SU-DHL-6 (cell line): ENCODE measurements around the gene RNF19B.

ENCODE experiments used
- H2AFZ ChIP-seq: fragments of 200-600 bp; sonication (generic); 2 replicates; pipeline ENCODE4 v1.6.1; 2014; ENCODE audit warnings: low read depth, mild to moderate bottlenecking, moderate library complexity, mixed read lengths, antibody characterized with exemption, low read length; ENCODE audit not compliant: severe bottlenecking
- H3F3A ChIP-seq: fragments of 200-600 bp; shearing (Covaris generic); 2 replicates; pipeline ENCODE4 v1.6.0; 2016; ENCODE audit warnings: antibody characterized with exemption, mild to moderate bottlenecking; ENCODE audit not compliant: insufficient read depth
- H3K27ac ChIP-seq: fragments of 200-600 bp; sonication (generic); 2 replicates; pipeline ENCODE4 v1.5.1; 2016; ENCODE audit warnings: low read depth, mild to moderate bottlenecking, low read length, moderate library complexity, mixed read lengths
- H3K27me3 ChIP-seq: fragments of 200-600 bp; sonication (generic), shearing (Covaris generic); 2 replicates; pipeline ENCODE4 v1.6.0; 2014; ENCODE audit warnings: mild to moderate bottlenecking, low read length
- H3K36me3 ChIP-seq: fragments of 200-600 bp; sonication (generic); 2 replicates; pipeline ENCODE4 v1.6.1; 2014; ENCODE audit warnings: mild to moderate bottlenecking, low read length, mixed read lengths
- H3K4me2 ChIP-seq: fragments of 300-600, 200-600 bp; shearing (Covaris generic), sonication (generic); 2 replicates; pipeline ENCODE4 v1.6.0; 2014; ENCODE audit warnings: low read length, low read depth, mild to moderate bottlenecking; ENCODE audit not compliant: poor library complexity, severe bottlenecking
- H3K4me3 ChIP-seq: fragments of 200-600 bp; sonication (generic); 2 replicates; pipeline ENCODE4 v1.5.1; 2014; ENCODE audit warnings: antibody characterized with exemption, low read length, mild to moderate bottlenecking, mixed read lengths; ENCODE audit not compliant: insufficient read depth, poor library complexity, severe bottlenecking
- H3K79me2 ChIP-seq: fragments of 200-600 bp; sonication (generic); 2 replicates; pipeline ENCODE4 v1.6.1; 2014; ENCODE audit warnings: mild to moderate bottlenecking, low read length, moderate library complexity; ENCODE audit not compliant: insufficient read depth
- H3K9ac ChIP-seq: fragments of 200-600 bp; sonication (generic); 2 replicates; pipeline ENCODE4 v1.7.0; 2014; ENCODE audit warnings: mild to moderate bottlenecking, low read length
- H3K9me2 ChIP-seq: fragments of 200-600 bp; sonication (generic); replicated peaks from 2 replicates; pipeline ENCODE4 v1.6.1; 2014; ENCODE audit warnings: low read length; ENCODE audit not compliant: insufficient read depth
- H3K9me3 ChIP-seq: fragments of 200-600 bp; sonication (generic); 2 replicates; pipeline ENCODE4 v1.6.1; 2014; ENCODE audit warnings: low read length, mixed read lengths; ENCODE audit not compliant: insufficient read depth
- H4K20me1 ChIP-seq: fragments of 200-600 bp; sonication (generic); 2 replicates; pipeline ENCODE4 v1.6.1; 2014; ENCODE audit warnings: low read depth, mild to moderate bottlenecking, antibody characterized with exemption, low read length, moderate library complexity, mixed read lengths
- EZH2phosphoT487 ChIP-seq: fragments of 200-600 bp; sonication (generic), shearing (Covaris generic); conservative IDR thresholded peaks from 2 replicates; pipeline ENCODE4 v1.6.1; 2018; ENCODE audit warnings: mild to moderate bottlenecking, antibody characterized with exemption, low read length, moderate library complexity, mixed read lengths
- TF ChIP-seq, protein P1 (sequence below): fragments of 200-600 bp; sonication (generic); IDR thresholded peaks from one replicate; pipeline ENCODE4 v1.5.1; 2017; ENCODE audit warnings: antibody characterized with exemption, mild to moderate bottlenecking, low read length, moderate library complexity; ENCODE audit not compliant: insufficient read depth, poor library complexity, severe bottlenecking

Gene RNF19B

GRCh38 chr1:33004613-33005012, 40.0 kb upstream of the RNF19B start:
- H3K4me3 ChIP-seq: no peak overlapping the region
- H3K9me3 ChIP-seq: no peaks in the 10 kb centered on the region
- H3K9ac ChIP-seq: no peak overlapping the region
- H3K27ac ChIP-seq: no peak overlapping the region
- H3K27me3 ChIP-seq: no peaks in the 10 kb centered on the region
- no peaks in the 10 kb centered on the region for H3F3A ChIP-seq
- no peak overlapping the region for H3K4me2 ChIP-seq
- H3K36me3 ChIP-seq: no peaks in the 10 kb centered on the region
- no peak overlapping the region for H2AFZ ChIP-seq
- TF ChIP-seq EZH2phosphoT487: no peak
- TF ChIP-seq, protein P1, sequence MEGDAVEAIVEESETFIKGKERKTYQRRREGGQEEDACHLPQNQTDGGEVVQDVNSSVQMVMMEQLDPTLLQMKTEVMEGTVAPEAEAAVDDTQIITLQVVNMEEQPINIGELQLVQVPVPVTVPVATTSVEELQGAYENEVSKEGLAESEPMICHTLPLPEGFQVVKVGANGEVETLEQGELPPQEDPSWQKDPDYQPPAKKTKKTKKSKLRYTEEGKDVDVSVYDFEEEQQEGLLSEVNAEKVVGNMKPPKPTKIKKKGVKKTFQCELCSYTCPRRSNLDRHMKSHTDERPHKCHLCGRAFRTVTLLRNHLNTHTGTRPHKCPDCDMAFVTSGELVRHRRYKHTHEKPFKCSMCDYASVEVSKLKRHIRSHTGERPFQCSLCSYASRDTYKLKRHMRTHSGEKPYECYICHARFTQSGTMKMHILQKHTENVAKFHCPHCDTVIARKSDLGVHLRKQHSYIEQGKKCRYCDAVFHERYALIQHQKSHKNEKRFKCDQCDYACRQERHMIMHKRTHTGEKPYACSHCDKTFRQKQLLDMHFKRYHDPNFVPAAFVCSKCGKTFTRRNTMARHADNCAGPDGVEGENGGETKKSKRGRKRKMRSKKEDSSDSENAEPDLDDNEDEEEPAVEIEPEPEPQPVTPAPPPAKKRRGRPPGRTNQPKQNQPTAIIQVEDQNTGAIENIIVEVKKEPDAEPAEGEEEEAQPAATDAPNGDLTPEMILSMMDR: no peak
- H4K20me1 ChIP-seq: no peaks in the 10 kb centered on the region
- no peaks in the 10 kb centered on the region for H3K9me2 ChIP-seq
- H3K79me2 ChIP-seq: no peaks in the 10 kb centered on the region

- Histone ChIP-seq H3K27ac (no peak overlapping the region), H3F3A (no peaks in the 10 kb centered on the region), H3K27me3 (no peaks in the 10 kb centered on the region), H3K79me2 (no peaks in the 10 kb centered on the region), H3K9me3 (no peaks in the 10 kb centered on the region), H3K36me3 (no peaks in the 10 kb centered on the region), H4K20me1 (no peaks in the 10 kb centered on the region), H3K4me3 (no peak overlapping the region), H3K9me2 (no peaks in the 10 kb centered on the region), H2AFZ (no peak overlapping the region), H3K4me2 (no peak overlapping the region), H3K9ac (no peak overlapping the region)
- TF ChIP-seq, protein P1: no peak
Observed at GRCh38 chr1:33003657-33004056, 39.0 kb upstream of the RNF19B start.

DNA sequence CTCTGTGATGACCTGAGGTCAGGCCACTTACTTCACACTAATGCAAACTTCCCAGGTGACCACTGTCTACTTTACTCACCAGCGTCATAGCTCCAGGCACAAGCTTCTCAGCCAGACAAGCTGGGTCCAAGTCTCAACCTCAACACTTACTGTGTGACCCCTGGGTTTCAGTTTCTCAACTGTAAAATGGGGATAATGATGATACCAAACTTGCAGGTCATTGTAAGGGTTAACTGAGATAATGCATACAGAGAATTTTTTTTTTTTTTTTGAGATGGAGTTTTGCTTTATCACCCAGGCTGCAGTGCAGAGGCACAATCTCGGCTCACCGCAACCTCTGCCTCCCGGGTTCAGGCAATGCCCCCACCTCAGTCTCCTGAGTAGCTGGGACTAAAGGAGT, 37.4 kb upstream of the RNF19B start:
- Histone ChIP-seq H4K20me1 (no peaks in the 10 kb centered on the region), H3K79me2 (no peaks in the 10 kb centered on the region), H3K9me3 (no peaks in the 10 kb centered on the region), H3K4me2 (no peak overlapping the region), H3K36me3 (no peaks in the 10 kb centered on the region), H2AFZ (no peak overlapping the region), H3F3A (no peaks in the 10 kb centered on the region), H3K9me2 (no peaks in the 10 kb centered on the region), H3K27ac (no peak overlapping the region), H3K9ac (no peak overlapping the region), H3K27me3 (no peaks in the 10 kb centered on the region), H3K4me3 (no peak overlapping the region)
- TF ChIP-seq, protein P1: no peak
- TF ChIP-seq EZH2phosphoT487: no peak

DNA sequence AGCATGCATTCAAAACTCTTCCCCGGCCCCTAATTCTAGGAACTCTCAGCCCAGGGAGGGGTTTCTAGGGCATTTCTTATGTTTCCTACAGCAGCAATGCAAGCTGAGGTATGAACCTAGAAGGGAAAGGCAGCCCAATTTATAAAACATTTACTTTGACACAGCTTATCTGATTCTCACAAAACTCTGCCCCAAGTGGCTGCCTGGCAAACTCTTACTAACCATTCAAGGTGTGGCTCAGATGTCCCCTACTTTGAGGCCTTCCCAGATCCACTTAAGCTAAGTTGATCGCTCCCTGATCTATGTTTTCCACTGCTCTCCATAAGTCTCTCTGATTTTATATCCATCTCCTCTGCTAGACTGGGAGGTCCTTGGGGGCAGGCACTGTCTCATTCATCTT, 36.7 kb upstream of the RNF19B start:
- H3K27me3 ChIP-seq: no peaks in the 10 kb centered on the region
- no peak overlapping the region for H3K4me2 ChIP-seq
- H3K9ac ChIP-seq: no peak overlapping the region
- TF ChIP-seq, protein P1: no peak
- no peak for TF ChIP-seq EZH2phosphoT487
- H3K27ac ChIP-seq: no peak overlapping the region
- no peak overlapping the region for H3K4me3 ChIP-seq
- H3K9me2 ChIP-seq: no peaks in the 10 kb centered on the region
- no peaks in the 10 kb centered on the region for H3K79me2 ChIP-seq
- no peaks in the 10 kb centered on the region for H4K20me1 ChIP-seq
- H2AFZ ChIP-seq: no peak overlapping the region
- H3K36me3 ChIP-seq: no peaks in the 10 kb centered on the region
- no peaks in the 10 kb centered on the region for H3K9me3 ChIP-seq
- no peaks in the 10 kb centered on the region for H3F3A ChIP-seq
